NOMO-1 (cell line): Measurements from ENCODE around the gene SH3PXD2A.

ENCODE experiments used
- DNase-seq, 2 experiments: peaks; one replicate each; lab custom pipeline; 2025; ENCODE audit not compliant: unreplicated experiment in 2 of 2; lab: John Stamatoyannopoulos, UW

SH3PXD2A gene

DNA sequence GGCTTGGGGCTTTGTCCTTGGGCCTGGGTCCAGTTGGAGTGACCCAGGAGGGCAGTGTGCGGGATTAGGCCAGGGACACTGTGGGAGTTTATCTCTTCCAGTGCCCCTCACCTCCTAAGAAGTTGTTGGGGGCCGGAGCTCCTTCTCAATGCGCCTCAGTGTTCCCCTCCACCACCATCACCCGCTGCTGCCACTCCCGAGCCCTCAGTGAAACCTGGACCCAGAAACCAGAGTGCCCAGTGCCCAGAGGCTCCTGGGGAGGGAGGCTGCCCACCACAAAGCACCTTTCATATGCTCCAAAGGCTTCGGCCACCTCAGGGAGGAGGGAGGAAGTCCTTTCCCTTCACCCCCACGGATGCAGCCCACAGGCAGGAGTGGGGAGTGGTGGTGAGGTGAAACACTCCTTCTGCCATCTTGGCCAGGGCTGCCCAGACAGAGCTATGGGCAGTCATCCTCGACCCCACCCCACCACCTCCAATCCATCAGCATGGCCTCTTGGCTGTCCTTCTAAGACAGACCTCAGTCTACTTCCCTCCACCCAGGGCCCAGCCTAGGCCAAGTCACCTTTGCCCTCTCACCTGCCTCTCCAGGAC lies 99.0 kb downstream of the SH3PXD2A start:
- DNase-seq: no peak

DNA sequence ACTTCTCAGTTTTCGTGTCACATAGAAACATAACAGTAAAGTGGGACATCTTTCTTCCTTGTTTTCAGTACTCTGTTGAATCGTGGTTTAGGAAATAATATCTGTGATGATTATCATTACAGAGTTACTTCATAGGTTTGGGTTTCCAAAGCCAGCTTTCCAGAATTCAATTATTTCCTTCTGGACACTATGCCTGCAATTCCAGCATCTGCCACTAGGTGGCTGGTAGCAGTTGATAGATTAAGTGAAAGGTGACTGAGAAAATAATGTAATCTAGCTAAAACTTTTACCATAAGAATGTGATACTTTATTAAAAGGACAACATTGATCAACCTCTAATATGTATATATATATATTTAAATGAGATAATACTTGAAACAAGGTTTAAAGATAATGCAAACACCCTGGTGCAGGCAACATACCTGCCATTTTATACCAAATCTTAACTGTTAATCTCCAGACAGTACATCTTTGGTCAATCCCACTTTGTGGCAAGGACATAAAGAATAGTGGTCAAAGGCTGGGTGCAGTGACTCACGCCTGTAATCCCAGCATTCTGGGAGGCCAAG lies 102.6 kb downstream of the SH3PXD2A start:
- DNase-seq: no peak

DNA sequence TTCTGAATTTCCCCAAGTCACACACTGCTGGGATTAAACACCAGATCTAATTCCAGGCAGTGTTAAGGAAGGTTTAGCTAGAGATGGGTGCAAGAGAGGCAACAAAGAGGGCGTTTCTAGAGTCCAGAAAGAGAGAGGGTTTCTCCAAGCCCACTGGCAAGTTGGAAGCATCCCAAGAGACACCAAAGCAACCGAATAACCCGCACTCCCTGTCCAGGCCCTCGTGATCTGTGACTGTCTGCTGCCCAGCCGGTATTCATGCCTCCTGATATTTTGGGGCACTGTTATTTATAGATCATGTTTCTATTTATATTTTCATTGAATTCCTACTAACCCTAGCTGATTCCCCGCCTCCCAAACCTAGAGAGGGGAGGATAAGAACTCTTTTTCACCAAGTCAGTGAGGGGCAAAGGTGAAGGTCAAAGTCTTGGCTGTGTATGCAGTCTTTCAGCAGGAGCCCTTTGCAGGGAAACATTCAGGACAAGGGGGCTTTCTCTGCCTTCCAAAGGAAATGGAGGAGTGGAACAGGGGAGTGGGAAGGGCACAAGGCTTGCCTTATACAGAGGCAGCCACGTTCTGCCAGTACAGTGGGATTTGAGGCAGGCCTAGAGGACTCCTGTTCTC lies 103.6 kb downstream of the SH3PXD2A start:
- no peak for DNase-seq

DNA sequence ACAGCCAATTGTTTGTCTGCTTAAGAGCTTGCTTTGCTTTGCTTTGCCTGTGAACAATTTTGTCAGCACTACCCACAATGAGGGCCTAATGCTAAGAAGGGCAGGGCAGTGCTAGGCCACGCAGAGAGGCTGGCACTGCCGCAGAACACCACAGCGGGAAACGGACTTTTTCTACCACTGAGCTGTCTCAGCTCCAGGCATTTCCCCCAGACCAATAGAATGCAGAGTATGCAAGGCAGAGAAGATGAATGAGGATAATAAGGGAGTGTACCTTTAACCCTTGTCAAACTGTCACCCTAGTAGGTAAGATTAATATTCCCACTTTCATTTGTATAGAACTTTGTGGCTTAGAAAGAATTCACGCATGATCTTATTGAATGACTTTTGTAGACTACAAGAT lies 104.5 kb downstream of the SH3PXD2A start:
- DNase-seq: no peak

DNA sequence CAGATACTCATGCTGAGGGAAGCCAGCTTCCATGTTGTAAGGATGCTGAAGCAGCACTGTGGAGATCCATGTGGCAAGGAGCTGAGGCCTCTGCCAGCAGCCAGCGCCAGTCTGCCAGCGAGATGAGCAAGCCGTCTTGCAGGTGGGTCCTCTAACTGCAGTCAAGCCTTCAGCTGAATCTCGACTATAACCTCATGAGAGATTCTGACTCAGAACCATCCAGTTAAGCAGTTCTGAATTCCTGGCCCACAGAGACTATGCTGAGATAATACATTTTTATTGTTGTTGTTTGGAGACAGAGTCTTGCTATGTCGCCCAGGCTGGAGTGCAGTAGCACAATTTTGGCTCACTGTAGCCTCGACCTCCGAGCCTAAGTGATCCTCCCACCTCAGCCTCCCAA lies 105.6 kb downstream of the SH3PXD2A start:
- DNase-seq: no peak

DNA sequence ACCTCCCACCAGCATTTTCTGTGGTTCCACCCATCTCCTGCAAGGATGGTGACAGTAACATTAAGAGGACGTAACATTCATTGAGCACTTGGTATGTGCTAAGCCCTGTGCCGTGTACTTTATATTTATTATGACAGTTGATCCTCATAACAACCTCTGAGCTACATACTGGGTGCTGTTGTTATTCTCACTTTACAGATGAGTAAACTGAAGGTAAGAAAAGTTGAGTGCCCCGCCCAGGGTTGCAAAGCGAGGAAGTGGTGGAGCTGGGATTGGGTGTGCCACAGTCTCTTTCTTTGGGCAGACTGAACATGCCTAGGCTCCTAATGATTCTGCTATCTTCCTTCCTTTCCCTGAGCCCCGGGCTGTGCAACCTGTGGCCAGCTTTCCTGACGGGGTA lies 107.4 kb downstream of the SH3PXD2A start:
- DNase-seq: no peak

DNA sequence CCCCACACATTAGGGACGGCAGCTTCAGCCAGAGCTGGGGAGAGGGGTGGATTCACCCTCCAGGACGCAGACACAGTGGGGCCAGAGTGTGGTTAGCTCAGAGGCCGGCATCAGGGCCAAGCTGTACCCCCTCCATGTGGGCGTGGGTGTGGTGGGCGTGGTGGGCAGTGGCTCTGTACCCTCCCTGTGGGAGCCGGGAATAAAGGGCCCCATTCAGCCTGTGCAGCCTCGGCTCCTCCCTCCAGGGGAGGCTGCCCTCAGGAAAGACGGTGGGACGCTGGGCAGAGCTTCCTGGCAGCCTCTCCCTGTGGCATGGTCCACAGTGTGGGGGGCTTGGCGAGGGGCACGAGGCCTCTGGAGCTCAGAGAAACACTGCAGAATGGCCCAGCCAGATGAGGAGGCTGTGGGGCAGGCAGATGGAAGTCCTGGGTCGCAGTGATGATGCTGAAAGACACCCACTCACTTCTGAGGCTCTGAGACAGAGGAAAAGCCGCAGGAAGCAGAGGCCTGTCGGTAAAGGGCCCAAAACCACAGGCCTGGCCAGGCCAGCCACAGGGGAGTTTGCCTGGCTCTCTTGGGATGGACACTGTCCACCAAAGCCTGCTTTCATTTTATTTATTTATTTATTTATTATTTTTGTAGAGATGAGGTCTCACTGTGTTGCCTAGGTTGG lies 108.0 kb downstream of the SH3PXD2A start:
- no peak for DNase-seq

DNA sequence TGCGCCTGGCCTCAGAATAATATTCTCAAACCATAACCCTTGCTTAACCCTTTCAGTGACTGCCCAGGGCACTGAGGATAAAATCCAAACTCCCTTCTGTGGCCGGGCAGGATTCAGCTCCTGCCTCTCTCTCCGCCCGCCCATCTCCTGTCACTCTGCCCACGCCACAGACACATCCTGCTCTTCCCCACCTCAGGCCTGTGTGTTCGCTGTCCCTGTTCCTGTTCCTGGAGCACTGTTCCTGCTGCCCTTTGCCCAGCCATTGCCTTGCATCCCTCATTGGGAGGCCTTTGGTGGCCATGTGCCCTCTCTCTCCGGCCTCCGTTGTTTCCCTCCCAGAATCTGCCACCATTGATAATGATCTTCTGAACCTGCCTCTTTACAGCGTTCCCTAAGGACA lies 108.8 kb downstream of the SH3PXD2A start:
- DNase-seq: no peak

DNA sequence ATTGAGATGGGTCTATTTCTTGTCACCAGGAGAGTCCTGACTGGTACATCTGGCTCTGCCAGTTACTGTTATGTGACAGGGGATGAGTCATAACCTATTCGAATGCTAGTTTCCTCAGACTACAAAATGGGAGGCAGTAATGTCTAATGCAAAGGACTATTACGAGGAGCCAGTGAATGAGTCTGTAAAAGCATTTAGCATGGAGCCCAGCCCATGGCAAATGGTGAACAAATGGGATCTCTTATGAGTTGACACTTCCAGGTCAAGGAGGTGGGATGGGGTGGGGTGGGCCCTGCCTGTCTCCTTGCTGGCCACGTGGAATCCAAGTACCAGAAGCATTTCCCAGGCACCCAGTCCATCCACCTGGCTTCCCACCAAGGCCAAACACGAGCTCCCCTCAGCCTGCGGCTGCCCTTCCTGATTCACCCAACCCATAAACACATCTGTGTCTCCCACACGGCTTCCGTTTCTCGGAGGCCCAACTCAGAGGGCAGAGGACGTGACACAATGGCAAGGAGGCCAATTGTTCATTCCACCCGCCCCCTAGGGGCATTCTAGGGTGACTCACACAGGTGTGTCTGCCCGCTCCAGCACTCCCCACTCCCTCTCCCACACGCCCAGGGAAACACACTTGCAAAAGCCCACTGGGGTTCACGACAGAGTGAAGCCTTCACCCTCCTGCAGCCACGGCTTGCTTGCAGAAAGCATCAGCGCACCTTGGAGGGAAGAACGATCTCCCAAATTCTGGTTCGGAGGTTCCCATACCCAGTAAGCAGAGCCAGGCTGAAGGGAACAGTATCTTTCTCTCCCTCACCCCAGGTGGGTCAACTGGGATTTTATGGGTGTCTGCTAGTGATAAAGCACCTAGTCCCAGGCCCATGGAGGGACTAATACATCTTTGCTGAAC lies 109.8 kb downstream of the SH3PXD2A start:
- DNase-seq: peak; percentile 14 to 27

DNA sequence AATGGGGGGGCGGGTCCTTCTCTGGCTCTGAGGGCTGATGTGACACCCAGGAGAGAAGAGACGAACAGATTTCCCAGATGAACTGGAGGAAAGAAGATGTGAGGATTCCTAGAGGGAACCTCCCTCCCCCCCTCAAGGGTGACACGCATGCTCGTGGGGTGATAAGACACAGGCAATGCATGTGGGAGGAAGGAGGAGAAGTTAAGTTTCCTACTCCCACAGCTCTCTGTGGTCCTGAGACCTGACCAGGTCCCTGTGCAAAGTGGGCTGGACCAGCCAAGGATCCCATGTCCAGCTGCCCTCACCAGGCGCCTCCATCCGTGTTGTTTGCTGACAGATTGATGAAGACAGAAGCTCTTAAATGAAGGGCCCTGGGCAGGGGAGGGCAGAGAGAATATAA lies 112.6 kb downstream of the SH3PXD2A start:
- DNase-seq: no peak

DNA sequence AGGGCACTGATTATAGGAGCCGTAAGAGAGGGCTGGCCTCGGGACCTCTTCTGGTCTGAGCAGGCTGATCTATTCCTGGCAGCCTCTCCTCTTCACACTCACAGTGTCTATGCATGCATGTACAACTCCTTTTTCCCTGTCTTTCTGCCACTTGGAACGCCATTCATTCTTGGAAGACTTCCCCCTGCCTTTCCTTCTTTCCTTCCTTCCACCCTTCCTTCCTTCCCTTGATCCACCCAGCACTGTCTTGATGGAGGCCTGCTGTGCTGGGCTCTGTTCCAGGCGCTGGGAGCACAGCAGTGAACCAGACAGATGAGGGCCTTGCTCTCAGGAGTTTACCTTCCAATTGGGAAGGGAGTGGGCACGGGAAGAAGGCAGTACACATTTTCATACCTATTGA lies 114.8 kb downstream of the SH3PXD2A start:
- DNase-seq: no peak

DNA sequence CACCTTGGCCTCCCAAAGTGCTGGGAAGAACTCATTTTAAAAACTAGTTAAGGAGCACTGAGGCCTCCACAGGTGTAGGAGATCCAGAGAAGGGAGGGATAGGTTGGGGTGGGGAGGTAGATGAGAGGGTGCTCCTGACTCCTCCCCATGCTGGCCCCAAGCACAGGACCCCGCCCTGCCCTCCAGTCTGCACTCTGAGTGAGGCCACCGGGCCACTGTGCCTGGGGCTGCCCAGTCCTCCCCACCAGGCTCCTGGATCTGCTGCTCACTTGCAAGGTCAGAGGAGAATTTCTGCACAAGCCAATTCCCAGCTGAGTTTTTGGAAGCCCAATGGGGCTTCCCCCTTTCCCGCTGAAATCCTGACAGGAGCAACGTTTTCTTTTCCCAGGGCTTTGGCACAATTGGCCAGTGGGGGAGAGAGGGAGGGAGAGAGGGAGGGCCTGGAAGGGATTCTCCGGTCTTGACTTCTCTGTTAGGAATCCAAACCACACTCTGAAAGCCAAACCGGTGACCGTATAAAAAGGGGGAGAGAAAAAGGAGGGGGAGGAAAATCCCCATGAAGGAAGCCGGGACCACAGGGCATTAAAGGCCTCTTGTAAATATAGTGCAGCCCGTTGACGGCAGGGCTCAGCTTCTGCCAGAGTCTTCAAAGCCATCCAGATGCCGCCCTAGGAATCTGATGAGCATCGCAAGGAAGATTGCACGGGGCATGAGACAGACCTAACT lies 116.2 kb downstream of the SH3PXD2A start:
- DNase-seq: no peak

DNA sequence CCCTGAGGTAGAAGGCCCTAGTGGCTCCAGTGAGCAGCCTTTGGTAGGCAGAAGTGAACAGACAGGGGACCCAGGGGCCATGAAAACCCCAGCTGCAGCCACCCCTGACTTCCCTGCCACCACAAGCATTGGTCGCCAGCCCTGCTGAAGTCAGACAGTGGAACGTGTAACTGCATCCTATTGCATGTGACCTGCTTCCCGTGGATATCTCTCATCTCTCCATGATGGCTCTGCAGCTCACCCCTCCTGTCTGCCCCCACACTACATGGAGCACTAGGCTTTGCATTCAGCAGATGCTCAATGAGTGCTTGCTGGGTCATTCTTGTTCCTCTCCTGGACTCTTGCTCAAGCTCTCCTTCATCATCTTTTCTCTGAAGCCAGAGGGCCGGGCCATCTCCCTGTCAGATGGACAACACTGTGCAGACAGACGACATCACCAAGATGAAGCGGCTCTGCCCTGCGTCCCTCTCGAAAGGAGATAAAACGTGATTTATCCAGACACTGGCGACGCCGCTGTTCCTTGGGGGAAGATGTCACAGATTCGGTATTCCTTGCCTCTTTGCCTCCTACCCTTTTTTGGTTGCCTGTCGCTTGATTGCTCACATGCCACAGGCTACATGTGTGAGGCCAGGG lies 117.5 kb downstream of the SH3PXD2A start:
- no peak for DNase-seq

DNA sequence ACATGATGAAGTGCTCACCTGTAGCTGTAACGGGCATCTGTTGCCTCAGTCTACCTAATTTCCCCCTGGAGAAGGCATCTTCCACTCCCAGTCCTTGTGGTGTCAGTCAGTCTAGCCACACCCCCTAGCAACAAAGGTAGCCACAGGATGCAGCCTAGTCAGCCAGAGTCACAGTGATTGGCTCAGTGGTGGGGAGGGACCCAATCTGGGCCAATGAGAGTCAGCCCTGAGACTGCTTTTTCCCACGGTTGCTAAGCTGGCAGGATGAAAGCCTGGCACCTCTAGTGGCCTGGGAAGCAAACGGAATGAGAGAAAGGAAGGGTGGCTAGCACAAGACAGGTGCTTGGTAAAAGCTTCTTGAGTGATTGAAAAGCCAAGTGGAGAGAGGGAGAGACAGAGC lies 118.6 kb downstream of the SH3PXD2A start:
- DNase-seq: no peak

DNA sequence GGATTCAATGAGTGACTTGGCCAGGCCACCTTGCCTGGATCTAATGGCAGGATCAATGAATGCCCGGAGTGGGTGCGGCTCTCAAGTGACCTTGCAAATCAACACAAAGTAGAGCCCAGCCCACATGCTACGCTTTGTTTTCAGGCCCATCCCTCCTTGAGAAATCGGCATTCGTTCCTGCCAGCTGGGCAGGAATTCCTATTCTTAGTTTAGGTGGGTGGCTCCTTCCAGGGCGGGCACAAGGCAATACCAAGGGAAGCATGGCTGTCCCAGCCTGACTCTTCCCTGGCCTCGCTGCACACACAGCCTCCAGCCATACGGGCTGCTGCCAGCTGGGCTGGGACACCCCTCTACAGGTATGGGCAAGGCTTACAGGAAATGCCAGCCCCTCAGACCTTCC lies 119.3 kb downstream of the SH3PXD2A start:
- no peak for DNase-seq

DNA sequence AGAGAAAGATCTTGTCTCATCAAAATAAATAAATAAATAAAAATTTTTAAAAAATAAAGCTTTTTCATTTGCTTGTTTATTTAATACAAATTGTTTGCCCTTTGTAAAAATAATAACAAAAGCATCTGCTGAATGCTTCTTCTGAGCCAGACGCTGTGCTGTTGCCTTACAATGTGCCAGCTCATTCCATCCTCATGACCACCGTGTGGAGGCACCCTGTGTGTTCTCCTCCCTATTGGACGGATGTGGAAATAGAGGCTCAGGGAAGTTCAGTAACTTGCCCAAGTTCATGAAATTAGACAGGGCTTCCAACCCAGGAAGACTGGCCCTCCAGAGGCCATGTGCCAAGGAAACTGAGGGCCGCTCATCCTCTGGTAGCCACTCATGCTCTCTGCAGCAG lies 120.6 kb downstream of the SH3PXD2A start:
- DNase-seq: no peak

DNA sequence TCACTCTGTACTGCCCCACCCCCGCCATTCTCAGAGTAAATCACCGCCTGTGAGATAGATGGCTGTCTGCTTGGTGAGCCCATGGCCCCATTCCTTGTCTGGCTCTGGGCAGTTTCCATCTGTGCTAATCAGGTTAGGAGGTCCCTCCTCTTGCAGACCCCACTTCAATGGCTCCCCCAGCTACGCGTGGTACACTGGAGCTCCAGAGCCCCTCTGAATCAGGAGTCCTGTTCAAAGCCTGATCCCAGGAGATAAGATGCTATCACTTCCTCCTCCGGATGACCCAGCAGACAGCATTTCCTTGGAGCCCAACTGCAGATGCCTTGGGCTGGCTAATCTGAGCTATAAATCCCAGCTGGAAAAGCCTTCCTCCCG lies 122.3 kb downstream of the SH3PXD2A start:
- no peak for DNase-seq

DNA sequence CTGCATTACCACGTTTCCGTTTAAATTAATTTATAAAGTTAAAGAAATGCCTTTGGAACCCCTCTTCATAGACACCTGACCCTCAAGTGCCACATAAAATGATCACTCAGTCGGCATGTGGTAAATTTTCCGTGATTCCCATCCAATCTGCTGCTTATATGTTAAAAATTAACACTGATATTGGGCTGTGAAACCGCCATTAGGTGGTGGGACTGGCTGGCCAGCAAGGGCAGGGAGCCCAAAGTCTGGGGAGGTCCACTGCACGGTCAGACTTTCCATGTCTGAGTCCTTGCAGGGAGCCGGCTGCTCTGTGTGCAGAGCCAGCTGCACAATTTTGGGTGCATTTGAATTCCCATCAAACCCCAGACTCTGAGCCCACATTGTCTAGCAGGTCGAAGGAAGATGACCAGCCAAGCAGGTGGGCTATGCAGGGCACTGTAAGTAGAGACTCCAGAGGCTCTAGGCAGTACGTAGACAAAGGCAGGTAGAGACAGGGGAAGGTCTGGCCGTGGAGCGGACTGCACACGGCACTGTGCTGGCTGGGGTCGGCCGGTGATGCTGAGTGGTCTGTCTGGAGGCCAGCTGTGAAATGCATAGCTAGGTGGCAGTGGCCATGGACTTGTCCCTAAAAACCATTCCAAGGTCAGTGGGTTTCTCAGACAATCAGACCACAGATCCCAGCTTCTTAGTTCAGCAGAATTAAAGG lies 122.9 kb downstream of the SH3PXD2A start:
- DNase-seq: no peak

DNA sequence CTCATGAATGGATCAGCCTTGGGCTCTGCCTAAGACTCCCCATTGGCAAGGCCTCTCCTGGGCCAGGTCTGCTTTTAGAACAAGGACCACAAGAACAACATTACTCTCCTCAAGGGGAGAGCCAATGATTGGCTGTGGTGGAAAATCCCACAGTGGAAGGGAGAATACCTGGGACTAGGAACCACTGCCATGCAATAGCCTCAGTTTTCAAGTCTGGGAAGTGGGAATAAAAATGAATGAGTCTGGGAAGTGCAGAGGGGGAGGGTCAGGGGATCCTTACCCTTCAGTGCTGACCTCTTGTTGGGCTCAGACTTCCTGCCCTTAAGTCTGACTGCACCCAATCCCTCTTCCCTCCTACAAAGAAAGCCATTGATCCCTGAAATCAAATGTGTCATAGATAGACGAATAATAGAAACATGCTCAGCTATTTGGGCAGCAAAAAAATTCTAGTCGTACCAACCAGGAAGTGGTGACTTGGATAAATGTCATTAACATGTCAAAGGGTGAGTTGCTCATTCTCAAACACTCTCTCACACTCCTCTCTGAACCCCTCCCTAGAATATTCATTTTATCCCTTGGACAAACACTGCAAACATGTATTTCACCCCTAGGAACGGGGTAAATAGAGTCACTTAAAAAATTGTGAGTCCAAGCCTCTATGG lies 123.6 kb downstream of the SH3PXD2A start:
- no peak for DNase-seq
